ENCODE results near the gene PRPF19. TPM values are rescaled to one million over a fixed set of nuclear protein-coding genes. Genes with fewer than 3 reads are reported as not detected.

Gene PRPF19
- total RNA-seq, 4 donors from 2014 or later, result 35.7 to 63.0 (median 57.1) TPM

DNA sequence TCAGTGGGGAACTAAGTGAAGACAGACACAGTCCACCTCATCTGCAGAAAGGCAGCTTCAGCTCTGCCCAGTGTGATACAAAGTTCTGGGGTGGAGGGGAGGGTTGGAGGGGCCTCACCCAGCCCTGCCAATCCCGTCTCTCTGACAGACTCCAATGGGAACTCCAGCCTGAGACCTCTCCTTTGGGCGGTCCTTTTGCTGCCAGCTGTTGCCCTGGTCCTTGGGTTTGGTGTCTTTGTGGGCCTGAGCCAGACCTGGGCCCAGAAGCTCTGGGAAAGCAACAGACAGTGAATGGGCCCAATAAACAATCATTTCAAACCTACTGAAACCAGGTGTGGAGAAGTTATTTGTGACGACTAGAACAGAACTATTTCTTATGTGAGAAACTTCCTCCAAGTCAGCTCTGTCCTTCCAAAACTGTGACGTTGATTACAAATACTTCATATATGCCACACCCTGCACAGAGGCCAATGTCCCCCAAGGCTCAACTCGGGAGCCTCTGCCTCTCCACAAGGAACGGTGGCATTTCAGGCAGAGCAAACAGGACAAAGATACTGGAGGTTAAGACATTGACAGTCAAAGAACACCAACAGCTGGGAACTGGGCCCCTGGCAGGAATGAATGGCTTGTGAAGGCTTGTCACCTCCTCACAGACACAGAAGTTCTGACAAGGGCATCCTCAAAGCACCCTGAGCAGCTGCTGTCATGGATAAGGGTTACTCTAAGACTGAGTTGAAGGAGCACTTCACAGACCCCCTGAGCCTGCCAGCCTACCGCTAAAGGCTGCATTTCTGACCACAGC is 30.8 kb downstream of the PRPF19 start:
- H3K36me3 ChIP-seq, result peaks cover 0 to 26% (median 7%) of the 10 kb centered on the region in 4 donors
- no peak overlapping the region for H3K4me3 ChIP-seq
- intact Hi-C loops (cut with DNase I), result no loop called here
- 89% methylated on average over 5 of the region's 7 CpGs for WGBS
- DNase-seq (ENCODE audit: extremely low spot score), result no peak
- peaks cover 36 to 52% (median 45%) of the 10 kb centered on the region in 4 donors for H3K4me1 ChIP-seq
- no peak overlapping the region for H3K27ac ChIP-seq (replicated peaks in 1 of 4)
- H3K27me3 ChIP-seq, result no peaks in the 10 kb centered on the region
- no peaks in the 10 kb centered on the region for H3K9me3 ChIP-seq
- TF ChIP-seq POLR2A (IDR thresholded peaks at IDR 0.05; ENCODE audit: low read depth) (no peak), EP300 (IDR thresholded peaks at IDR 0.05) (no peak)
- TF ChIP-seq, protein P1, sequence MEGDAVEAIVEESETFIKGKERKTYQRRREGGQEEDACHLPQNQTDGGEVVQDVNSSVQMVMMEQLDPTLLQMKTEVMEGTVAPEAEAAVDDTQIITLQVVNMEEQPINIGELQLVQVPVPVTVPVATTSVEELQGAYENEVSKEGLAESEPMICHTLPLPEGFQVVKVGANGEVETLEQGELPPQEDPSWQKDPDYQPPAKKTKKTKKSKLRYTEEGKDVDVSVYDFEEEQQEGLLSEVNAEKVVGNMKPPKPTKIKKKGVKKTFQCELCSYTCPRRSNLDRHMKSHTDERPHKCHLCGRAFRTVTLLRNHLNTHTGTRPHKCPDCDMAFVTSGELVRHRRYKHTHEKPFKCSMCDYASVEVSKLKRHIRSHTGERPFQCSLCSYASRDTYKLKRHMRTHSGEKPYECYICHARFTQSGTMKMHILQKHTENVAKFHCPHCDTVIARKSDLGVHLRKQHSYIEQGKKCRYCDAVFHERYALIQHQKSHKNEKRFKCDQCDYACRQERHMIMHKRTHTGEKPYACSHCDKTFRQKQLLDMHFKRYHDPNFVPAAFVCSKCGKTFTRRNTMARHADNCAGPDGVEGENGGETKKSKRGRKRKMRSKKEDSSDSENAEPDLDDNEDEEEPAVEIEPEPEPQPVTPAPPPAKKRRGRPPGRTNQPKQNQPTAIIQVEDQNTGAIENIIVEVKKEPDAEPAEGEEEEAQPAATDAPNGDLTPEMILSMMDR (IDR thresholded peaks at IDR 0.05), result no peak

DNA sequence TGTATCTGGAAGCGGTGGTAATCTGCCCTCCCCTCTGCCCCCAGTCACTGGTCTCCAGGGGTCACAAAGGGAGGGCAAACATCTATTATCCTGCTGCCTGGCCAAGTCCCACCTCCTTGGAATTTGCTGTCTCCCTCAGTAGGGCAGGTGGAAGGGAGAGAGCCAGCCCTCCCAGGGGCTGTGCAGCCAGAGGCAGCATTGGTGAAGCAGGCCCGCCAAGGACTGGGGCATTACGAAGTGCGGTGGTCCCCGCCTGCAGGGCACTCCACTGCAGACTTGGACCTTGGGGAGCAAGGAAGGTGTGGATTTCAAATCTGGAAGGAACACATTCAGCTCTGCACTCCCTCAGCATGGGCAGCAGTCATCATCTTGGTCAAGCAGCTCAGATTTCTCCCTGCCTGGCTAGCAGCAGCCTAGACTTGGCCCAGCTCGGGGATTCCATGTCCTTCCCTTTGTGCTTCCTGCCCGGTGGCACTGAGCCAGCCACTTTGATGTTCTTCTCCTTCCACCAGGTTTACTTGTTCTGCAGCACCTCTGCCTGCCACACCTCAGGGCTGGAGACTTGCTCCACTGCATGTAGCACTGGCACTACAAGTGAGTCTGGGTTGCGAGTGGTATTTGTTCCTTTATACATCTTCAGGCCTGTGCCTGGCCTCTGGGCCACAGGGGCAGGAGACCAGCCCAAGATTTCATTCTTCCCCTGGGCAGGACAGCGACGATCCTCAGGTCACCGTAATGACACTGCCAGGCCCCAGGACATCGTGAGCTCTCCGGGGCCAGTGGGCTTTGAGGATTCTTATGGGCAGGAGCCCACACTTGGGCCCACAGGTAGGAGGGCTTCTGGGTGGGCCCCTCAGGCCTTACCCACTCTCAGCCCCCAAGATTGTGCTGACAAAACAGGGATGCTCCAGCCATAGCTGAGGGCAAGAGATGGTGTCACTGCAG is 31.7 kb downstream of the PRPF19 start:
- no peaks in the 10 kb centered on the region for H3K27me3 ChIP-seq
- no peak for TF ChIP-seq POLR2AphosphoS5 (IDR thresholded peaks at IDR 0.05)
- TF ChIP-seq, protein P1 (IDR thresholded peaks at IDR 0.05), result no peak
- no peak for TF ChIP-seq EP300 (IDR thresholded peaks at IDR 0.05)
- no peak for TF ChIP-seq POLR2A (IDR thresholded peaks at IDR 0.05; ENCODE audit: low read depth)
- no peak overlapping the region for H3K27ac ChIP-seq (replicated peaks in 1 of 4)
- H3K4me3 ChIP-seq, result no peak overlapping the region
- H3K4me1 ChIP-seq, result peaks cover 39 to 49% (median 44%) of the 10 kb centered on the region in 4 donors
- H3K9me3 ChIP-seq, result no peaks in the 10 kb centered on the region
- H3K36me3 ChIP-seq, result peaks cover 0 to 17% (median 0%) of the 10 kb centered on the region in 4 donors
- WGBS, result 92% methylated on average over 7 of the region's 13 CpGs
- intact Hi-C loops (cut with DNase I), result no loop called here
- no peak for DNase-seq (ENCODE audit: extremely low spot score)

DNA sequence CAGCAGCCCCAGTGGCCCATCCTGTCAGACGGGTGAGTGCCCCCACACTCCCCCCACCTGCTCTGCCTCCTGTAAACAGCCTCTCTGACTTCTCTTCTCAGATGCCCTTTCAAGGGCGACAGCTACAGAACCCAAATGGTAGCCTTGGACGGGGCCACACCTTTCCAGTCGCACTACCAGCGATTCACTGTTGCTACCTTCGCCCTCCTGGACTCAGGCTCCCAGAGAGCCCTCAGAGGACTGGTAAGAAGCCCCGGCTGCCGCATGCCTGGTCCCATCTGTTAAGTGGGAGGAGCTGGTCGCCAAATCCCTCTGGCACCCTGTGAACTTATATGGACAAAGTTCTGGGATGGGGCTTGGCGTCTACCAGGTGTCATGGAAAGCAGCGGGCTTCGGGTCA is 32.9 kb downstream of the PRPF19 start:
- intact Hi-C loops (cut with DNase I), result no loop called here
- H3K4me1 ChIP-seq, result peaks cover 29 to 38% (median 33%) of the 10 kb centered on the region in 4 donors
- no peak for DNase-seq (ENCODE audit: extremely low spot score)
- no peak overlapping the region for H3K27ac ChIP-seq (replicated peaks in 1 of 4)
- 81% methylated on average over 11 of the region's 12 CpGs for WGBS
- peaks cover 0 to 5% (median 0%) of the 10 kb centered on the region in 4 donors for H3K36me3 ChIP-seq
- no peaks in the 10 kb centered on the region for H3K9me3 ChIP-seq
- H3K4me3 ChIP-seq, result no peak overlapping the region
- TF ChIP-seq POLR2AphosphoS5 (IDR thresholded peaks at IDR 0.05) (no peak), EP300 (IDR thresholded peaks at IDR 0.05) (no peak), POLR2A (IDR thresholded peaks at IDR 0.05; ENCODE audit: low read depth) (no peak)
- TF ChIP-seq, protein P1 (IDR thresholded peaks at IDR 0.05), result no peak
- H3K27me3 ChIP-seq, result peaks cover 0 to 6% (median 0%) of the 10 kb centered on the region in 4 donors

DNA sequence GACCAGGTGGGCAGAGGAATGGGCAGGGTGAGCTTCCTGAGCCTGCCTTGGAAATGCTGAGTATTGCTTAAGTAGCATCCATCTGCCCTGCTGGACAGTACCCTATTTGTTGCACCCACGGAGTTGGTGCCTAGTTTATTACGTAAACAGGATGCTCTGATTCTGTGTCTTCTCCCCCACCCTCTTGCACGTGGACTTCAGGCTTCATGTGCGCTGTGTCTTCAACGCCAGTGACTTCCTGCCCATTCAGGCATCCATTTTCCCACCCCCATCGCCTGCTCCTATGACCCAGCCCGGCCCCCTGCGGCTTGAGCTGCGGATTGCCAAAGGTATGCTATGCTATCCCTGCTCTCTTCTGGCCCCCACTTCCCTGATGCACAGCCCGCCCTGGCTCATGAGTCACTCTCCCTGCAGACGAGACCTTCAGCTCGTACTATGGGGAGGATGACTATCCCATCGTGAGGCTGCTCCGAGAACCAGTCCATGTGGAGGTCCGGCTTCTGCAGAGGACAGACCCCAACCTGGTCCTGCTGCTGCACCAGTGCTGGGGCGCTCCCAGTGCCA is 33.3 kb downstream of the PRPF19 start:
- Histone ChIP-seq H3K27ac (replicated peaks in 1 of 4) (no peak overlapping the region), H3K27me3 (peaks cover 0 to 6% (median 0%) of the 10 kb centered on the region in 4 donors), H3K4me1 (peaks cover 25 to 33% (median 28%) of the 10 kb centered on the region in 4 donors), H3K36me3 (peaks cover 0 to under 1% (median 0%) of the 10 kb centered on the region in 4 donors), H3K9me3 (no peaks in the 10 kb centered on the region), H3K4me3 (no peak overlapping the region)
- 64% methylated on average over 14 of the region's 16 CpGs for WGBS
- TF ChIP-seq, protein P1 (IDR thresholded peaks at IDR 0.05), result no peak
- no peak for TF ChIP-seq POLR2AphosphoS5 (IDR thresholded peaks at IDR 0.05)
- TF ChIP-seq EP300 (IDR thresholded peaks at IDR 0.05), result no peak
- TF ChIP-seq POLR2A (IDR thresholded peaks at IDR 0.05; ENCODE audit: low read depth), result no peak
- DNase-seq (ENCODE audit: extremely low spot score), result no peak
- intact Hi-C loops (cut with DNase I), result no loop called here

All from esophagus muscularis mucosa (tissue), 4 donors.